Endometrial microvascular endothelial cells (primary cell): ENCODE measurements around the gene CALD1. TPM values are rescaled to one million over a fixed set of nuclear protein-coding genes. Genes with fewer than 3 reads are reported as not detected.

Experiments used
- in situ Hi-C: cut with HindIII; loops from 2 replicates; pipeline ENCODE4 v1.10.0; 2017; ENCODE audit warnings: low sequenced_read_pairs, low pct_unique_long_range_greater_than_20kb; ENCODE audit errors: inconsistent ontology term
- total RNA-seq: library from RNA; depleted of rRNA; stranded (reverse); fragments of >200 nt; gene quantifications from one replicate; pipeline ENCODE4 v1.2.3, GENCODE V29; 2015; ENCODE audit errors: inconsistent ontology term

Gene CALD1
- total RNA-seq, 1 donor from 2014 or later = 146 TPM

- in situ Hi-C loops = no loop called here
Observed at GRCh38 chr7:134842062-134842461, 62.6 kb downstream of the CALD1 start.

- in situ Hi-C loops = no loop called here
Observed at GRCh38 chr7:134842886-134843430, 63.5 kb downstream of the CALD1 start.

- in situ Hi-C loops = no loop called here
Observed at GRCh38 chr7:134844200-134844599, 64.8 kb downstream of the CALD1 start.

GRCh38 chr7:134845461-134845860, 66.0 kb downstream of the CALD1 start:
- in situ Hi-C loops = no loop called here

- in situ Hi-C loops = no loop called here
Observed at GRCh38 chr7:134847851-134848588, 68.6 kb downstream of the CALD1 start.

GRCh38 chr7:134850066-134850465, 70.6 kb downstream of the CALD1 start:
- in situ Hi-C loops = no loop called here

GRCh38 chr7:134851141-134851540, 71.7 kb downstream of the CALD1 start:
- in situ Hi-C loops = no loop called here

- in situ Hi-C loops = no loop called here
Observed at GRCh38 chr7:134852625-134853024, 73.2 kb downstream of the CALD1 start.

- in situ Hi-C loops = no loop called here
Observed at GRCh38 chr7:134854816-134855215, 75.4 kb downstream of the CALD1 start.

GRCh38 chr7:134855442-134855841, 76.0 kb downstream of the CALD1 start:
- in situ Hi-C loops = no loop called here

GRCh38 chr7:134856091-134856490, 76.7 kb downstream of the CALD1 start:
- in situ Hi-C loops = no loop called here

- in situ Hi-C loops = no loop called here
Observed at GRCh38 chr7:134856691-134857090, 77.3 kb downstream of the CALD1 start.

- in situ Hi-C loops = no loop called here
Observed at GRCh38 chr7:134857958-134858357, 78.5 kb downstream of the CALD1 start.

- in situ Hi-C loops = no loop called here
Observed at GRCh38 chr7:134859783-134860182, 80.3 kb downstream of the CALD1 start.

GRCh38 chr7:134865001-134865845, 85.8 kb downstream of the CALD1 start:
- in situ Hi-C loops = no loop called here

- in situ Hi-C loops = no loop called here
Observed at GRCh38 chr7:134866617-134867016, 87.2 kb downstream of the CALD1 start.

- in situ Hi-C loops = no loop called here
Observed at GRCh38 chr7:134870156-134870555, 90.7 kb downstream of the CALD1 start.

GRCh38 chr7:134870781-134871180, 91.3 kb downstream of the CALD1 start:
- in situ Hi-C loops = no loop called here

- in situ Hi-C loops = no loop called here
Observed at GRCh38 chr7:134873253-134873652, 93.8 kb downstream of the CALD1 start.

- in situ Hi-C loops = no loop called here
Observed at GRCh38 chr7:134874407-134874806, 95.0 kb downstream of the CALD1 start.
